Panc1 (cell line): ENCODE data around the gene RABGAP1L.

Source experiments
- CTCF ChIP-seq: fragments of 450-650 bp; IDR thresholded peaks from 2 replicates; pipeline ENCODE4 v1.5.1; 2017; ENCODE audit warnings: mild to moderate bottlenecking
- SIN3A ChIP-seq: IDR thresholded peaks from 2 replicates; pipeline ENCODE4 v1.6.1; 2012; ENCODE audit warnings: low read depth, mild to moderate bottlenecking, low read length, moderate library complexity, borderline replicate concordance; ENCODE audit not compliant: insufficient read depth

DNA sequence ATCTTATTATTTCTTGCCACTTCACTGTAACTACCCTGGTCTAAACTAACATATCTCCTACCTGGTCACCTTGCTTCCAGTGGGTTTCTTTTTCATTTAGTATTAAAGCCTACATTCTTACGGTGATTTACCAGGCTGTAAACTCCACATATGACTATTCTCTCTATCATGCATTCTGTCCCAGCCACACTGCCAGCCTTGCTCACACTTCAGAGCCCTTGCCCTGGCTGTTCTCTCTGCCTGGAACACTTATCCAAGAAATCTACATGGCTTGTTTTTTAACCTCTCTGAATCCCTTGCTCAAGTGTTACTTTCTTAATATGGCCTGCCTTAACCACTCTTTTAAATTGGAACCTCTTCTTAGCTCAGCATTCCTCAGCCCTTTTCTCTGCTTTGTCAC is 501.2 kb downstream of the RABGAP1L start:
- TF ChIP-seq SIN3A = no peak
- no peak for TF ChIP-seq CTCF
